Stomach (tissue), 4 donors: ENCODE results near the gene ARPP21.

ENCODE experiments used
- CTCF ChIP-seq, 7 experiments: fragments of 450-650 bp in 4 of 7; fragments of 200-600 bp in 3 of 7; sonication (generic) in 3 of 7; IDR thresholded peaks; one replicate each; pipeline ENCODE4 v1.5.1; 2016 to 2019; ENCODE audit warnings: antibody characterized with exemption in 7 of 7, control low read depth in 2 of 7, mild to moderate bottlenecking in 1 of 7
- EP300 ChIP-seq: sonication (generic); formaldehyde crosslinking; IDR thresholded peaks from one replicate; pipeline ENCODE4 v1.6.1; 2017; ENCODE audit warnings: antibody characterized with exemption
- POLR2A ChIP-seq, 4 donors: fragments of 450-650 bp; IDR thresholded peaks; one replicate each; pipeline ENCODE4 v1.6.1; 2016; ENCODE audit warnings: antibody characterized with exemption in 4 of 4, control low read depth in 2 of 4, mild to moderate bottlenecking in 1 of 4, moderate library complexity in 1 of 4
- POLR2AphosphoS5 ChIP-seq, 3 donors: sonication (generic); formaldehyde crosslinking; IDR thresholded peaks; one replicate each; pipeline ENCODE4 v1.6.1; 2016; ENCODE audit warnings: antibody characterized with exemption in 3 of 3

- no peak for TF ChIP-seq CTCF (IDR thresholded peaks at IDR 0.05)
- TF ChIP-seq POLR2AphosphoS5 (IDR thresholded peaks at IDR 0.05) = no peak
- TF ChIP-seq EP300 = no peak
- TF ChIP-seq POLR2A (IDR thresholded peaks at IDR 0.05) = no peak
These were observed 5.9 kb downstream of the ARPP21 start for GRCh38 chr3:35645189-35645588.
